Neural crest cell (in vitro differentiated cells): ENCODE measurements around the gene FRRS1. TPM values are rescaled to one million over a fixed set of nuclear protein-coding genes. Genes with fewer than 3 reads are reported as not detected.
A peak's percentile ranks its signal among the peaks of the same experiment; 100 is the strongest.

Source experiments
- DNase-seq: peaks from one replicate; pipeline ENCODE4 v3.0.0; 2021; ENCODE audit warnings: low read depth, mixed read lengths, low spot score
- H3K27ac Mint-ChIP-seq: one replicate; pipeline ENCODE4 v1.8.0; 2021; ENCODE audit warnings: mild to moderate bottlenecking, mixed read lengths; ENCODE audit not compliant: unreplicated experiment
- H3K27me3 Mint-ChIP-seq: 2 replicates; pipeline ENCODE4 v1.8.0; 2021; ENCODE audit warnings: low read depth, mild to moderate bottlenecking, mixed read lengths
- H3K36me3 Mint-ChIP-seq: 2 replicates; pipeline ENCODE4 v1.8.0; 2021; ENCODE audit warnings: low read depth, mild to moderate bottlenecking, mixed read lengths
- H3K4me1 Mint-ChIP-seq: 2 replicates; pipeline ENCODE4 v1.8.0; 2021; ENCODE audit warnings: mixed read lengths
- H3K4me3 Mint-ChIP-seq: one replicate; pipeline ENCODE4 v1.8.0; 2021; ENCODE audit warnings: mild to moderate bottlenecking, mixed read lengths
- H3K9me3 Mint-ChIP-seq: 2 replicates; pipeline ENCODE4 v1.8.0; 2021; ENCODE audit warnings: mixed read lengths
- CTCF ChIP-seq: fragments of 200-600 bp; sonication (generic); conservative IDR thresholded peaks from 2 replicates; pipeline ENCODE4 v1.5.0; 2021; ENCODE audit warnings: antibody characterized with exemption, mild to moderate bottlenecking
- long read RNA-seq: library from polyadenylated mRNA; unstranded; transcript quantifications from one replicate; pipeline ENCODE4 v2.0.0, GENCODE V29; 2020
- total RNA-seq: library from RNA; stranded (reverse); gene quantifications from 2 replicates; pipeline ENCODE4 v1.2.1, GENCODE V29; 2021

FRRS1 gene, protein sequence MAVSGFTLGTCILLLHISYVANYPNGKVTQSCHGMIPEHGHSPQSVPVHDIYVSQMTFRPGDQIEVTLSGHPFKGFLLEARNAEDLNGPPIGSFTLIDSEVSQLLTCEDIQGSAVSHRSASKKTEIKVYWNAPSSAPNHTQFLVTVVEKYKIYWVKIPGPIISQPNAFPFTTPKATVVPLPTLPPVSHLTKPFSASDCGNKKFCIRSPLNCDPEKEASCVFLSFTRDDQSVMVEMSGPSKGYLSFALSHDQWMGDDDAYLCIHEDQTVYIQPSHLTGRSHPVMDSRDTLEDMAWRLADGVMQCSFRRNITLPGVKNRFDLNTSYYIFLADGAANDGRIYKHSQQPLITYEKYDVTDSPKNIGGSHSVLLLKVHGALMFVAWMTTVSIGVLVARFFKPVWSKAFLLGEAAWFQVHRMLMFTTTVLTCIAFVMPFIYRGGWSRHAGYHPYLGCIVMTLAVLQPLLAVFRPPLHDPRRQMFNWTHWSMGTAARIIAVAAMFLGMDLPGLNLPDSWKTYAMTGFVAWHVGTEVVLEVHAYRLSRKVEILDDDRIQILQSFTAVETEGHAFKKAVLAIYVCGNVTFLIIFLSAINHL
- 8.2 and 9.3 TPM in 2 replicates for total RNA-seq
- long read RNA-seq, partial matches to known transcripts, result 1 of 5 reads
- long read RNA-seq, other reads (novel, unspliced or antisense), result 0 of 5 reads

DNA sequence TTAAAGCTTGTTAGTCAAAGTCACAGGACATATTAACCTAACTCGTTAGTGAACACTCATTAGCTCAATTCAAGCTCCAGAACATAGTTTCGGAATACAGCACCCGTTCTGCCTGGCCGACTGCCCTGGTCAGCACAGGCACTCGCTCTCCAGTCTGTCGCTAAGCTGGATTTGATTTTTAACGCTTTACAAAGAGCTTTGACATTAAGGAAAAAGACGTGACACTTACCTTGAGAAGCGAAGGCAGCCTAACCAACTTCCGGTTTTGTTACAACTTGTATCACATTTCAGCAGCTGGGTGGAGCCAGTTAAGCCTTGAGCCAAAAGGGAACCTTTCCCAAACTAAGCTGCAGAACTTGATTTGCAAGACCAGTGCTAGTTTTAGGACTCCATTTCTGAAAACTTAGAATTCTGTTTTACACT lies at the start of gene FRRS1:
TSS of gene FRRS1 (minus strand) at position 258 of the 423 bp plus-strand sequence. CDS start 17,867 bp downstream, outside the sequence.
- Mint-ChIP-seq H3K9me3 (no peaks in the 10 kb centered on the region), H3K4me1 (peaks cover 53% of the 10 kb centered on the region), H3K27me3 (no peaks in the 10 kb centered on the region), H3K27ac (peak within 1 kb of the TSS; percentile 57), H3K36me3 (no peaks in the 10 kb centered on the region), H3K4me3 (peak within 1 kb of the TSS; percentile 91)
- no peak for TF ChIP-seq CTCF
- DNase-seq, result peak; percentile 30

DNA sequence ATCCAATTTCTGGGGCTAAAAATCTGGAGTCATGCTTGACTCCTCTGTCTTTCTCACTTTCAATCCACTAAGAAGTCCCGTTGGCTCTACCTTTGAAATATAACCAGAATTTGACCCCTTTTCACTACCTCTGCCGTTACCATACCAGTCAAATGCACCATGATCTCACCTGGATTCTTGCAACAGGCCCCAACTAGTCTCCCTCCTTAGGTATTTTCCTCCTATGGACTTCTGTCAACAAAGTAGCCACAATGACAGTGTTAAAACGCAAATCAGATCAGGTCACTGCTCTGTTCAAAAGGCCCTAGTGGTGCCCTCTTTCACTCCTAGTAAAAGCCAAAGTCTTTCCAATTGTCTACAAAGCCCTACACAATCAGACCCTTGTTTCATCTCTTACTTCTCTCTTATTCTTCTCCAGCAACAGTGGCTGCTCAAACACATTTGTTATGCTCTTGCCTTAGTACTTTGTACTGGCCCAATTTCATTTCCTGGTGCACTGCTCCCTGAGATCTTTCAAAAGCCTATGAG lies 48.0 kb upstream of the FRRS1 start:
- Mint-ChIP-seq H3K9me3 (no peaks in the 10 kb centered on the region), H3K4me1 (peaks cover 6% of the 10 kb centered on the region), H3K27ac (peak overlapping the region; percentile 54), H3K36me3 (no peaks in the 10 kb centered on the region), H3K27me3 (no peaks in the 10 kb centered on the region), H3K4me3 (no peak overlapping the region)
- DNase-seq, result no peak
- no peak for TF ChIP-seq CTCF

DNA sequence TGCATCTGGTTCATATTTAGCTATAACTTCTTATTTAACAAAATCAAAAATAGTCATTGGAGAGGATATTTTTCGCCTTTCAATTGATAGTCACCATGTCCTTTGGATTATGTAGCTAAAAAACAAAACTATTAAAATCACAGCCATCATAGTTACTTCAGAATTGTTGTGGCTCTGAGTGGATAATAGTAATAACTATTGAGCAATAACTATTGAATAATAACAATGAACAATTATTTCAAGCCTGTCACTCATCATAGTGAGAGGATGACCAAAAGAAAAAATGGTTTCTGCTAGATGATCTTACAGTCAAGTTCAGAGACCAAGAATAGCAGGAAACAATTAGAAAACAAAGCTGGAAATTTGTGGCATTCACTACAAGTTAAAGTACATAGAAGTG lies 45.3 kb upstream of the FRRS1 start:
- no peak overlapping the region for H3K27ac Mint-ChIP-seq

DNA sequence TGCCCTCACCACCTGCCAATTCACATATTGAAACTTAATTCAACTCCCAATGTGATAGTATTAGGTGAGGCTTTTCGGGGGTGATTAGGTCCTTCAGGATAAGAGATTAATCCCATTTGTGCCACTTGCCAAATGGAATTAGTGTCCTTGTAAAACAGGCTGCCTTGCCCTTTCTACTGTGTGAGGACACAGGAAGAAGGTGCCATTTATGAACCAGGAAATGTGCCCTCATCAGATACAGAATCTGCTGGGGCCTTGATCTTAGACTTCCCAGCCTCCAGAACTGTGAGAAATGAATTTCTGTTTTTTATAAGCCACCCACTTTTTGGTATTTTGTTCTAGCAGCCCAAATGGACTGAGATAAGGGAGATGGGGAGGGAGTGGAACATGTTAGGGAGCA lies 44.6 kb upstream of the FRRS1 start:
- no peak overlapping the region for H3K4me3 Mint-ChIP-seq
- no peak overlapping the region for H3K27ac Mint-ChIP-seq
- no peaks in the 10 kb centered on the region for H3K36me3 Mint-ChIP-seq
- H3K9me3 Mint-ChIP-seq, result no peaks in the 10 kb centered on the region
- H3K27me3 Mint-ChIP-seq, result peaks cover 9% of the 10 kb centered on the region
- TF ChIP-seq CTCF, result no peak
- peaks cover 12% of the 10 kb centered on the region for H3K4me1 Mint-ChIP-seq
- DNase-seq, result no peak

More for the DNA sequence above, 45.3 kb upstream of the FRRS1 start:
- Mint-ChIP-seq H3K4me3 (no peak overlapping the region), H3K36me3 (no peaks in the 10 kb centered on the region), H3K4me1 (peaks cover 12% of the 10 kb centered on the region), H3K27me3 (peaks cover 9% of the 10 kb centered on the region), H3K9me3 (no peaks in the 10 kb centered on the region)
- DNase-seq, result no peak
- TF ChIP-seq CTCF, result no peak

DNA sequence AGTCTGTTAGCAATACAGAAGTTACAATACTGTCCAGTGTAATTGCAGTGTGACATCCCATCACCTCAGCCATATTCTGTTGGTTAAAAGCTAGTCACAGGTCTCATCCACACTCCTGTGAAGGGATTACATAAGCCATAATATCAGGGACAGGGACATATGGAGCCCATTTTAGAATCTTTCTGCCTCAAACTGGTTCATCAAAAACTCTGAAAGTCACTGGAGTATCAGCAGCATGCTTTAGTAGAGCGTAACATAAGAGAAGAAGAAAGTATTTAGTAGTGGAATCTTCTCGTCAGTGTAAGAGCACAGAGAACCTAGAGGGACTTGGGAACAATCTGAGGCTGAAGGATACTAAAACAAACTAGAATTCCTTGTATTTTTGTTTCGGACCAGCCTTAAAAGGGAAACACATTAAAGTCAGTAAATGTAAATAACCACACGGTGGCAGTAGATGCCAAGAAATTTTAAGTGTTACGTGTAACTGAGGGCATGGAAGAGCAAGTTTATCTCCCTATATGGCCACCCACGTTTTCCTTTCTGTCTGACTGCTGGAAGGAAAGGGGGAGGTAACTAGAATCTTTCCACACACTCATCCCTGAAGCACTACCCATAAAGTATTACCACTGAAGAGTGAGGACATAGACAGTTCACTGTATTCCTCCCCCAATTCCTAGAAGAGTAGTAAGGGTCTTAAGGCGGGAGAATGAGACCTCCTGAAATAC lies 42.1 kb upstream of the FRRS1 start:
- Mint-ChIP-seq H3K27me3 (peaks cover 9% of the 10 kb centered on the region), H3K9me3 (no peaks in the 10 kb centered on the region), H3K4me1 (peaks cover 6% of the 10 kb centered on the region), H3K27ac (no peak overlapping the region), H3K4me3 (no peak overlapping the region), H3K36me3 (no peaks in the 10 kb centered on the region)
- peak; percentile 85 for TF ChIP-seq CTCF
- peak; percentile 19 for DNase-seq
